Upper lobe of right lung (tissue), 1 donor: ENCODE measurements around the gene RNF157. TPM values are rescaled to one million over a fixed set of nuclear protein-coding genes. Genes with fewer than 3 reads are reported as not detected.

Experiments used
- ATAC-seq: fragments of 200-7000 bp; cut with Tn5 transposase; one replicate; pipeline ENCODE4 v1.9.1; 2020; ENCODE audit warnings: mild to moderate bottlenecking, moderate library complexity
- DNase-seq: peaks from one replicate; pipeline ENCODE4 v3.0.0-alpha.2; 2020
- H3K27ac ChIP-seq: fragments of 200-600 bp; one replicate; pipeline ENCODE4 v1.8.0; 2022
- H3K27me3 ChIP-seq: fragments of 200-600 bp; one replicate; pipeline ENCODE4 v1.8.0; 2022; ENCODE audit warnings: mild to moderate bottlenecking
- H3K36me3 ChIP-seq: fragments of 200-600 bp; one replicate; pipeline ENCODE4 v1.8.0; 2022
- H3K4me1 ChIP-seq: fragments of 200-600 bp; one replicate; pipeline ENCODE4 v1.8.0; 2022
- H3K4me3 ChIP-seq: fragments of 200-600 bp; one replicate; pipeline ENCODE4 v1.8.0; 2022; ENCODE audit warnings: mild to moderate bottlenecking
- H3K9me3 ChIP-seq: fragments of 200-600 bp; one replicate; pipeline ENCODE4 v1.8.0; 2022
- intact Hi-C: fragments of 100-400 bp; cut with DNase I; formaldehyde crosslinking; loops from one replicate; pipeline ENCODE4 v1.11.0; 2022
- total RNA-seq: library from RNA; stranded (reverse); fragmentation: NEBNext Ultra II Directional; extraction: Animal tissue kit (Norgen Biotek cat#: 25700); gene quantifications from one replicate; pipeline ENCODE4 v1.2.1, GENCODE V29; 2021
- TF ChIP-seq, protein P1 (sequence below): fragments of 200-600 bp; IDR thresholded peaks from one replicate; pipeline ENCODE4 v1.8.0; 2022; ENCODE audit warnings: antibody characterized with exemption
- donor health status: DM: no; HTN: yes; CAD: no; lungs with severe emphysema.

RNF157 gene
- total RNA-seq, 1 donor from 2014 or later: 3.8 TPM

DNA sequence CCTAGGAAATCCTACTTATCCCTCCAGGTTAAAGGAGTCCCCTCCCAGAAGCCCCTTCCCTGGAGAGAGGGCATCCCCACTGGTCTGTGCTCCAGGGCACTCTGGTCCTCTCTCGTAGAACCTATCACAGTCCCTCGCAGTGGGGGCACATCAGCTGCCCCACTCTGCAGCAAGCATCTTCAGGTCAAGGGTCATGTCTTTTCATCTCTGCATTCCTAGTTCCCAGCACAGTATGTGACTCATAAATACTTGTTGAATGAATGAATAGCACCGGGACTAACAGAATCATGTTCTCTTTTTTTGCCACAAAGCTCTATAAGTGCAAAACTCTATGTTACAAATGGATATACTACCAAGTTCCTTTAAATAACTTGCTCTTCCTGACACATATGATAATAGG lies 36.0 kb downstream of the RNF157 start:
- Histone ChIP-seq H3K27ac (no peak overlapping the region), H3K4me1 (no peaks in the 10 kb centered on the region), H3K27me3 (no peaks in the 10 kb centered on the region), H3K9me3 (no peaks in the 10 kb centered on the region), H3K36me3 (no peaks in the 10 kb centered on the region), H3K4me3 (no peak overlapping the region)
- DNase-seq (no peak), ATAC-seq (no peak)
- TF ChIP-seq, protein P1, sequence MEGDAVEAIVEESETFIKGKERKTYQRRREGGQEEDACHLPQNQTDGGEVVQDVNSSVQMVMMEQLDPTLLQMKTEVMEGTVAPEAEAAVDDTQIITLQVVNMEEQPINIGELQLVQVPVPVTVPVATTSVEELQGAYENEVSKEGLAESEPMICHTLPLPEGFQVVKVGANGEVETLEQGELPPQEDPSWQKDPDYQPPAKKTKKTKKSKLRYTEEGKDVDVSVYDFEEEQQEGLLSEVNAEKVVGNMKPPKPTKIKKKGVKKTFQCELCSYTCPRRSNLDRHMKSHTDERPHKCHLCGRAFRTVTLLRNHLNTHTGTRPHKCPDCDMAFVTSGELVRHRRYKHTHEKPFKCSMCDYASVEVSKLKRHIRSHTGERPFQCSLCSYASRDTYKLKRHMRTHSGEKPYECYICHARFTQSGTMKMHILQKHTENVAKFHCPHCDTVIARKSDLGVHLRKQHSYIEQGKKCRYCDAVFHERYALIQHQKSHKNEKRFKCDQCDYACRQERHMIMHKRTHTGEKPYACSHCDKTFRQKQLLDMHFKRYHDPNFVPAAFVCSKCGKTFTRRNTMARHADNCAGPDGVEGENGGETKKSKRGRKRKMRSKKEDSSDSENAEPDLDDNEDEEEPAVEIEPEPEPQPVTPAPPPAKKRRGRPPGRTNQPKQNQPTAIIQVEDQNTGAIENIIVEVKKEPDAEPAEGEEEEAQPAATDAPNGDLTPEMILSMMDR: no peak
- intact Hi-C loops: no loop called here

DNA sequence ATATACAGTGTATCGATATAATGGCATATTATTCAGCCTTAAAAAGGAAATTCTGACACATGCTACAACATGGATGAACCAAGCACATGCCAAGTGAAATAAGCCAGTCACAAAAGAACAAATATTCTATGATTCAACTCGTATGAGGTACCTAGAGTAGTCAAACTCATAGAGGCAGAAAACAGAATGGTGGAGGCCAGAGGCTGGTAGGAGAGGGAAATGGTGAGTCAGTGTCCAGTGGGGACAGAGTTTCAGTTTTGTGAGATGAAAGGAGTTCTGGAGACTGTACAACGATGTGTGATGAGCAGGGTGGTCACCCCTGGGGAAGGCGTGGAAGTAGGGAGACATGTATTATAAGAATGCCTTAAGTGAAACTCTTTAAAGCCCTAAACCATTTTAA lies 39.9 kb downstream of the RNF157 start:
- no peaks in the 10 kb centered on the region for H3K36me3 ChIP-seq
- H3K27me3 ChIP-seq: no peaks in the 10 kb centered on the region
- H3K27ac ChIP-seq: no peak overlapping the region
- intact Hi-C loops: no loop called here
- no peaks in the 10 kb centered on the region for H3K9me3 ChIP-seq
- H3K4me3 ChIP-seq: no peak overlapping the region
- no peaks in the 10 kb centered on the region for H3K4me1 ChIP-seq
- DNase-seq: no peak
- no peak for ATAC-seq
- TF ChIP-seq, protein P1: no peak

DNA sequence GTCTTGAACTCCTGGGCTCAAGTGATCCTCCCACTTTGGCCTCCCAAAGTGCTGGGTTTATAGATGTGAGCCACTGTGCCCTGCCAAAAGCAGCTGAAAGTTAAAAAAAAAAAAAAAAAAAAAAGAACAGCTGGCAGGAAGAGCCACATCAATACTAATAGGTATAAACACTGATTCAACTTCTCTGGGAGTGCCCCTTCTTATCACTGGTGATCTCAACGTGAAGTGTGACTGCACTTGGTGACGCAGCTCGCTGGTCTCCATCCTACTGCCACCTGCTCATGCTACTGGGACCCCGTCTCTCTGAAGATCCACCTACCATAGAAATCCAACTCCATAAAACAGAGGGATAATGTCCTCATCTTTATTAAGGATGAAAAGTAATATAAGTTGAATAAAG lies 40.8 kb downstream of the RNF157 start:
- H3K4me1 ChIP-seq: no peaks in the 10 kb centered on the region
- ATAC-seq: no peak
- TF ChIP-seq, protein P1: no peak
- DNase-seq: no peak
- H3K9me3 ChIP-seq: no peaks in the 10 kb centered on the region
- H3K27me3 ChIP-seq: no peaks in the 10 kb centered on the region
- intact Hi-C loops: no loop called here
- H3K27ac ChIP-seq: no peak overlapping the region
- H3K36me3 ChIP-seq: no peaks in the 10 kb centered on the region
- no peak overlapping the region for H3K4me3 ChIP-seq

DNA sequence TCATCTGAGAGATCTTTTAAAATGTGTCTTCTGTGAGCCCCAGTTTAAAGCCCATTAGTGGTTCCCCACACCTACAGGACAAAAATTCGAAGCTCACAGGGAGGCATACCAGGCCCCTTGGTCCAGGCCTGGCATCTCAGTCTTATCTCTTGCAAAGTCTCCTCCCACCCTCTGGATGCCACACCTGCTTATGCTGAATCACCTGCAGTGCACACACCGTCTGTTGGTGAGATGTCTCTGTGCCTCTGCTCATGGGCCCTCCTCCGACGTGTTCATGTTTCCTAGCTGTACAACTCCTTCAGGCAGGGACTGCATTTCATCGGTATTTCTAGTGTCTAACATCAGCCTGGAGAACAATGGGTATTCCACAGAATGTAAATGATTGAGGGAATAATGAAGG lies 41.6 kb downstream of the RNF157 start:
- intact Hi-C loops: no loop called here
- Histone ChIP-seq H3K36me3 (no peaks in the 10 kb centered on the region), H3K27me3 (no peaks in the 10 kb centered on the region), H3K4me3 (no peak overlapping the region), H3K9me3 (no peaks in the 10 kb centered on the region), H3K4me1 (no peaks in the 10 kb centered on the region), H3K27ac (no peak overlapping the region)
- no peak for DNase-seq
- no peak for ATAC-seq
- TF ChIP-seq, protein P1: no peak

DNA sequence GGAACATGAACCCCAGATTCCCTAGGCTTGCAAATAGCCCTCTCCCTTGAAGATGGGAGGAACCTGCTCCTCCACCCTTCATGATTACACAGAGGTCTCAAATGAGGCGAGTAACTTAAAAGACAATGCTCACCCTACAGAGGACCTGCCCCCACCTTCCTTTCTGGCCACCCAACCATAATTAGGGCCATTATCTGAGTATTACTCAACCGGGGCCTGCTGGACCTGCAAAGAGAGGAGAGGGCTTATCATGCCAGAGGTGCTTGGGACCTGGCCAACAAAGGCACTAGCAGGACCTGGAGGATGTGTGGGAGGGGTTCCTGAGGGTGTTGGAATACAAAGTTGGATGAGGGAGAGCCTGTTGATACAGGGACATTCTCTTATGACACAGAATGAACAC lies 42.4 kb downstream of the RNF157 start:
- H3K9me3 ChIP-seq: no peaks in the 10 kb centered on the region
- ATAC-seq: peak; percentile 27
- intact Hi-C loops: no loop called here
- no peaks in the 10 kb centered on the region for H3K27me3 ChIP-seq
- H3K4me3 ChIP-seq: no peak overlapping the region
- DNase-seq: no peak
- TF ChIP-seq, protein P1: no peak
- H3K4me1 ChIP-seq: no peaks in the 10 kb centered on the region
- no peaks in the 10 kb centered on the region for H3K36me3 ChIP-seq
- H3K27ac ChIP-seq: no peak overlapping the region

DNA sequence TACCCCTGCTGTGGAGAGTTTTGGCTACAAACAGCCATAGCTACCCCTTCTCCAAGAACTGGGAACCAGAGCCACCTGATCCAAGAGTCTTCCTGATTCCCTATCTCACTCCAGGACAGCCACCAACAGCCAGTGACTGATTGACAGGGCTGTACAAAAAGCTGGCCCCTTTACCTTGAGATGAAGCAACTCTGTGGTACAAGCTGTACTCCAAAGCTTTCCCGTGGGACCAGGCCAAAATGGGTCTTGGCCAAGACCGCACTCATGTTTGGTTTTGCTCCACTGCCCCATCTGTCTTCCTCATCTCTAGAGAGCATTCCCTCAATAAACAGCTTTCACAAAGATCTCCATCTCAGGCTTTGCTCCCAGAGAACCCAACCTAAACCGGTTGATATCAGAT lies 43.6 kb downstream of the RNF157 start:
- H3K27ac ChIP-seq: no peak overlapping the region
- no peaks in the 10 kb centered on the region for H3K27me3 ChIP-seq
- H3K4me3 ChIP-seq: no peak overlapping the region
- H3K4me1 ChIP-seq: no peaks in the 10 kb centered on the region
- no peaks in the 10 kb centered on the region for H3K36me3 ChIP-seq
- TF ChIP-seq, protein P1: no peak
- ATAC-seq (peak; percentile 70), DNase-seq (peak; percentile 67)
- intact Hi-C loops: no loop called here
- no peaks in the 10 kb centered on the region for H3K9me3 ChIP-seq
